Colon (tissue), 2 donors: ENCODE measurements around the gene ZCRB1.
A peak's percentile ranks its signal among the peaks of the same experiment; 100 is the strongest.
"Not testable (repeated sequence)": the region's sequence is repeated elsewhere in the genome, so short reads cannot be mapped to it uniquely, and the experiment has no call there.

Source experiments
- FAIRE-seq: peaks from 2 replicates; lab custom pipeline; 2012; peaks lifted over from hg19 to GRCh38; lab: Jason Lieb, UNC
- donor health status: control.
- donor health status: control.

The ZCRB1 gene, protein sequence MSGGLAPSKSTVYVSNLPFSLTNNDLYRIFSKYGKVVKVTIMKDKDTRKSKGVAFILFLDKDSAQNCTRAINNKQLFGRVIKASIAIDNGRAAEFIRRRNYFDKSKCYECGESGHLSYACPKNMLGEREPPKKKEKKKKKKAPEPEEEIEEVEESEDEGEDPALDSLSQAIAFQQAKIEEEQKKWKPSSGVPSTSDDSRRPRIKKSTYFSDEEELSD

GRCh38 chr12:42325653-42326474, at the start of gene ZCRB1, which contains the start of gene PPHLN1:
Gene ZCRB1, minus strand, starts transcription at chr12:42326094. Its CDS starts 1,992 bp downstream, at chr12:42324102.
Gene PPHLN1, plus strand, starts transcription at chr12:42326167. Its CDS starts 9,736 bp downstream, at chr12:42335903.
- FAIRE-seq = no peak

DNA sequence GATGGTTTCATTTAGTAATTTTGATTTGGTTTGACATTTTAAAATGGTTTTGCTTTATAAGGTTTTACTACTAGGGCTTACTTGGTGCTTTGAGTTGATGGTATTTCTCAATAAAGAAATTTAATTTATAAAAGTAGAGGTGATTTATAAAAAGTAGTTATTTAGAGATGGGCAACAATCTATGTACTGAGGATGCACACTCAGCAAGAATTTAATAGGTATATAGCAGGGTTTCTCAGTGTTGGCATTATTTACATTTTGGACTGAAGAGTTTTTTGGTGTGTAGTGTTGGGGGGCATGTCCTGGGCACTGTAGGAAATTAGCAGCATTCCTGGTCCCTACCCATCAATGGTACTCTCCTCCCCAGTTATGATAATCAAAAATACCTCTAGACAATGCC, 47.8 kb upstream of the ZCRB1 start:
- FAIRE-seq = no peak

- no peak for FAIRE-seq
Measured at GRCh38 chr12:42372154-42372791, 46.4 kb upstream of the ZCRB1 start.

GRCh38 chr12:42370013-42370412, 44.1 kb upstream of the ZCRB1 start:
- FAIRE-seq = no peak

DNA sequence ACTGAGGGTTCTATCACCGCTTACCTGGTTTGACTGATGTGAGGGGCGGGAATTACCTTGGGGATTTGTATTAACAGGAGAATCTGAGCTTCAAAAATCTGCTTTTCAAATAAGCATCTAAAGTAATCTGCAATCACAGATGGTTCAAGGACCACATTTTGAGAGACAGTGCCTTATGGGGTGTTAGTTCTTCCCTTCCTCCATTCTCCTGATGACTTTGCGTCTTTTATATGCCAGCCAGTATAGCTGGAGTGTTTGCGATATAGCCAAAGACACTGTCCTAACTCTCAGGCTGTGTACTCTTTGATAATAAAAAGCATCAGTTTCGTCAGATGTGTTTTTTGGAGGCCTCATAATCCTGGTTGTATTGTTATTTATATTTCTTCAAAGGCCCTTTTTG, 39.6 kb upstream of the ZCRB1 start:
- FAIRE-seq = no peak

DNA sequence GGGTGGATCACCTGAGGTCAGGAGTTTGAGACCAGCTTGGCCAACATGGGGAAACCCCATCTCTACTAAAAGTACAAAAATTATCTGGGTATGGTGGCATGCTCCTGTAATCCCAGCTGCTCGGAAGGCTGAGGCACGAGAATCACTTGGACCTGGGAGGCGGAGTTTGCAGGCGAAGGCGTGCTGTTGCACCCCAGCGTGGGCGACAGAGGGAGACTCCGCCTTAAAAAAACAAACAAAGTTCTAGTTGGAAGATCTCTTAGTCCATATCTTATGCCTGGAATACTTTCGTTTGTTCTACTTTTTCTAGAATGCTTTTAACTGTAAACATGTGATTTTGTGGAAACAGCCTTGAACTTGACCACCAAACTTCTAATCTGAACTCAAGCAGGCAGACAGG, 38.8 kb upstream of the ZCRB1 start:
- no peak for FAIRE-seq

DNA sequence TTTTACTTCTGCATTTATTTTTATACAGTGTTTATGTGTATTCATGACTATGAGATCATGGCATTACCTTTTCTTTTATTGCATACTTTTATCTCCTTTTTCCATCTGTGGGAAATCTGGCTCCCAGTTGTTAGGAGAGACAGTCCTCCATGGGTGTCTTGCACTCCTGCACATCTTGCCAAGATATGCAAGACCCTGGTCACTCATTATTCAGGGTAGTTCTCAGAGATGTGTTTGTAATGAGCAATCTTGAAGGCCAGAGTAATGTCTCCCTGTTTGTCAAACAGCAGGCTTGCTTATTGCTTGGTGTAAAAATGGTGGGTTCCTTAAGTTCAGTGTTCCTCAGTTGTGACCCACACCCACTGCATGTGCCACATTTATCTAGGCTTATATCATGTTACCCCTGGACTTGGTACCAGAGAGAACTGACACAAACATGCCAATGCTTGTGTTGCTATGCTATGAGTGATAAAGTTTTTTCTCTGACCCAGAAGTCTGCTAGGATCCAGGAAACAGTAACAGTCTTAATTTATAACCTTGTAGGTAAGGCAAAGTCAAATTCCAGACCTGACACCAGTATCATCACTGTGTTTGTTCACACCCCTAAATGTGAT, 36.9 kb upstream of the ZCRB1 start:
- FAIRE-seq = no peak

- no peak for FAIRE-seq
Measured at GRCh38 chr12:42361909-42362646, 36.2 kb upstream of the ZCRB1 start.

GRCh38 chr12:42360747-42361403, 35.0 kb upstream of the ZCRB1 start:
- no peak for FAIRE-seq

DNA sequence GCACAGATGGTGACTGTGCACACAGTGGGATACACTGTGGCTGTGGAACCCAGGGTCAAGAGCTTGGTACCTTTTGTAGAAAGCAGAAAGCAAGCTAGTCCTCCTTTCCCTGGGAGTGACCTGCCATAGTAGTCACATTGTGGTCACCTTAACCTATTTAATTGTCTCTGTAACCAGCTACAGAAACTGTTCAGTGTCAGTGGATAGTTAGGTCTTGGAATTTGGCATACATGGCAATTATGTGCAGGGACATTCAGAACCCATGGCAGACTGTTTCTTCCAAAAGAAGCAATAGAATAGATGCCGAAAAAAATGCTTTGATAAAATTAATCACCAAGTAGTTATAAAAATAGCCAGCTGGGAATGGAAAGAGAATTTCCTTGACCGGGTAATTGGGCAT, 30.4 kb upstream of the ZCRB1 start:
- no peak for FAIRE-seq

- not testable (repeated sequence) for FAIRE-seq
Measured at GRCh38 chr12:42350021-42350407, 24.1 kb upstream of the ZCRB1 start.

GRCh38 chr12:42349119-42350020, 23.5 kb upstream of the ZCRB1 start:
- not testable (repeated sequence) for FAIRE-seq

GRCh38 chr12:42346403-42347002, 20.6 kb upstream of the ZCRB1 start:
- no peak for FAIRE-seq

DNA sequence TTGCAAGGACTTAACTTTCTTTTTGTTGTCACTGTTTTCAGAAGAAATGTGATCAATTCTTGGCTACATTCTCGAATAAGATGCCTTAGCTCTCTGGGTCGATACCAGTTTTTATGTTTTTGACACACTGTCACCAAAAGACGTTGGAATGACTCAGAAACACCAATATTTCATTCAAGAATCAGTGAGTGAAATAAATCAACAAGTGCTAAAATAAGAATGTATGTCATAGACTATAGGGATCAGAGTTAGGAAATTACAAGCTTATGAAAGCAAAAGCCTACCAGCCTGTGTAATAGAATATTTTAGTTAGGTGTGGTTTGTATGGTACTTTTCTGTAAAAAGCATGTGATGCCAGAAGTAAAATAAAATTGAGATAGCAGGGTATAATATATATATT, 17.8 kb upstream of the ZCRB1 start:
- no peak for FAIRE-seq

GRCh38 chr12:42342028-42342427, 16.1 kb upstream of the ZCRB1 start:
- no peak for FAIRE-seq

DNA sequence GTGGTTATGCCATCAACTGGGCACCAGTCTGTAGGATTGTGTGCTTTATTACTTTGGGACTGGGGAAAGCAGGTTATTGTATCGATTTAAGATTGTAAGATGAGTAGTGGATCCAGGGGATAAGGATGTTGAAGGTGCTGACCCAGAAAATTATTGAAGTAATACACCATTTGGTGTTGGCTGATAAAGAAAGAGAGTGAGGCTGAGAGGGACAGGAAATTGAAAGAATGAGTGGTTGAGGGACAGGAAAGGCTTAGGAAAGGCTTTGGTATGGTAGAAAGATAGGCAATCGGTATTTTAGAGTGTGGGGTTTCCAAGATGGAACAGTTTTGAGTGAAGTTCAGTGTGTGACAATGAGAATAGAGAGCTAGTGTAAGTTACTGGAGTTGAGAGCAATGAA, 12.4 kb upstream of the ZCRB1 start:
- FAIRE-seq = no peak

GRCh38 chr12:42336286-42336685, 10.4 kb upstream of the ZCRB1 start:
- FAIRE-seq = no peak

DNA sequence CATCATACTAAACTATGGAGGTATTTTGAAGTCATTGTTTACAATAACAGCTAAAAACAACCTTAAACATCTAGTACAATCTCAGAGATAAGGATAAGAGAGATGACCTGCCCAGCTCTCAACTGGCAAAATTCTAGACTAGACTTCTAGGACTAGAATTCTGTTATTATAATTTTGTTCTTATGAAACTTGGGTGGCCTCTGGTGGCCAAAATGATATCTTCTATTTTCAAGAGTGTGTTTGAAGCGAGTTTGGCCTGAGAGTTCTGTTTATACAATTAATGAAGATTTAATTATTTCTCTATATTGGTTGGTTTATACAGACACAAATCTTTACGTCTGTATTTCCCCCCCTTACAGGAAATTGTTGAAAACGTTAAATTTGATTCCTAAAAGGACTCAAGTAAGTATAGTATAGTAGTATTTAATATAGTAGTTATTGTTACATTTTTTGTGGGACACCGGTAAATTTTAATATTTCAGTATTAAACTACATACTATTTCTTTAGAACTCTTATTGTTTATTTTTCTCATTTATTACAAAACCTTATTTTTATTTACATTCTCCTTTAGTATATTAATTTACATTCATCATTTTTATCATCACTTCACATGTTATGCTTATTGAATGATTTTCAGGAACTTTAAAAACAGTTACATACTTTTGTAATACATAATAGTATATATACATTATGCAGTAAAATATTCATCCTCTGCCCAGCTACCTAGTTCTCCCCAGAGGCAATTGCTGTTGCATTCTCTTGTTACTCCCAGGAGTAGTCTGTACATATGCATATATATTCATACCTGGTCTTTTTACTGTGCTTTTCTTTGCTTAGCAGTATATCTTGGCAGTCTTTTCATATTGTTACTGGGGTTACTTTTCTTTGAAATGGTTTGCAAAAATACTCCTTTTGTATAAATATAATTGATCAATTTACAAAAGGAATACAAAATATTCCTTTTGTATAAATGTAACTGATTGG, 6.7 kb upstream of the ZCRB1 start:
- peak; percentile 14 for FAIRE-seq

DNA sequence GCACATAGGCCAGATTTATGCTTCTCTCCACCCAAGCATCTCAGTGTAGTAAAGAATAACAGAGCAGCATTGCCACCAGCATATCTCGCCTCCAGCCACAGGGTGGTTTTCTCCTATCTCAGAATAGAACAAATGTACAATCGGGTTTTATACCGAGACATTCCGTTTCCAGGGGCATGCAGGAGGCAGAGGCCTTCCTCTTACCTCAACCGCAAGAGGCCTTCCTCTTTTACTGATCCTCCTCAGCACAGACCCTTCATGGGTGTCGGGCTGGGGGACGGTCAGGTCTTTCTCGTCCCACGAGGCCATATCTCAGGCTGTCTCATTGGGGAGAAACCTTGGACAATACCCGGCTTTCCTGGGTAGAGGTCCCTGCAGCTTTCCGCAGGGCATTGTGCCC, 4.2 kb upstream of the ZCRB1 start:
- FAIRE-seq = not testable (repeated sequence)
